Fibroblast of upper back skin (primary cell): ENCODE data around the gene MYOM3.
"Not testable (repeated sequence)": the region's sequence is repeated elsewhere in the genome, so short reads cannot be mapped to it uniquely, and the experiment has no call there.

ENCODE experiments used
- DNase-seq: peaks from one replicate; pipeline ENCODE4 v3.0.0-alpha.2; 2013

Gene MYOM3

GRCh38 chr1:24069817-24070216 lies 42.1 kb downstream of the MYOM3 start:
- DNase-seq: no peak

GRCh38 chr1:24067978-24068377 lies 44.0 kb downstream of the MYOM3 start:
- no peak for DNase-seq

GRCh38 chr1:24065304-24065703 lies 46.6 kb downstream of the MYOM3 start:
- DNase-seq: no peak

GRCh38 chr1:24062221-24062620 lies 49.7 kb downstream of the MYOM3 start:
- no peak for DNase-seq

GRCh38 chr1:24060482-24060881 lies 51.5 kb downstream of the MYOM3 start:
- no peak for DNase-seq

- DNase-seq: no peak
Measured at GRCh38 chr1:24058671-24059455, 53.1 kb downstream of the MYOM3 start.

- DNase-seq: no peak
Measured at GRCh38 chr1:24057171-24057570, 54.8 kb downstream of the MYOM3 start.

GRCh38 chr1:24055681-24056080 lies 56.3 kb downstream of the MYOM3 start:
- DNase-seq: no peak

GRCh38 chr1:24052220-24052619 lies 59.7 kb downstream of the MYOM3 start:
- peak; percentile 38 for DNase-seq

GRCh38 chr1:24051206-24051945 lies 60.6 kb downstream of the MYOM3 start:
- DNase-seq: no peak

- DNase-seq: no peak
Measured at GRCh38 chr1:24049733-24050132, 62.2 kb downstream of the MYOM3 start.

- not testable (repeated sequence) for DNase-seq
Measured at GRCh38 chr1:24048894-24049293, 63.0 kb downstream of the MYOM3 start.

- no peak for DNase-seq
Measured at GRCh38 chr1:24048205-24048869, 63.6 kb downstream of the MYOM3 start.

- DNase-seq: peak; percentile 37
Measured at GRCh38 chr1:24047110-24047477, 64.8 kb downstream of the MYOM3 start.

GRCh38 chr1:24045771-24046170 lies 66.2 kb downstream of the MYOM3 start:
- DNase-seq: no peak

- not testable (repeated sequence) for DNase-seq
Measured at GRCh38 chr1:24044672-24045071, 67.3 kb downstream of the MYOM3 start.

GRCh38 chr1:24043345-24044032 lies 68.4 kb downstream of the MYOM3 start:
- DNase-seq: no peak

- no peak for DNase-seq
Measured at GRCh38 chr1:24042315-24042714, 69.6 kb downstream of the MYOM3 start.

GRCh38 chr1:24036088-24036487 lies 75.8 kb downstream of the MYOM3 start:
- DNase-seq: no peak

- no peak for DNase-seq
Measured at GRCh38 chr1:24032981-24033380, 79.0 kb downstream of the MYOM3 start.

- not testable (repeated sequence) for DNase-seq
Measured at GRCh38 chr1:24030976-24031516, 80.9 kb downstream of the MYOM3 start.

GRCh38 chr1:24027838-24028468 lies 84.0 kb downstream of the MYOM3 start:
- DNase-seq: peak; percentile 70
